ENCODE results near the gene SRRD. TPM values are rescaled to one million over a fixed set of nuclear protein-coding genes. Genes with fewer than 3 reads are reported as not detected.

SRRD gene
- total RNA-seq, 1 experiment from 2014 or later = 39.6 TPM

DNA sequence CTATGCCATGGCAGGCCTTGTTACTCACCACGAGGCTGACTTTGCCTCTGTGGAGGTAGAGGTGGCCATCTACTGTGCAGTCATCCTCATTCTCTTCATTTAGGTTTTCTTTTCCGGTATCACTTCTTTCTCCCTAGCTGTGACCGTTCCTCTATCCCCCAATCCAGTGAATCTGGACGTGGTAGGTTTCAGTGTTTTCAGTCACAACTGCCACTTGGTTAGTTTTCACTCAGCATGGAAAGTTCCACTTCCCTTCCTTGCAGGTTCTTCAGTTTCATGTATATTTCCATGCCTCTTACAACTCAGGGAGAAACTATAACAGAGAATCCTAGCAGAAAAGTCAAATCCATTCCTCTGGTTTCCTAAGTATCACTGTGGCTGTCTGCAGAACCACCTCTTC lies 2.0 kb upstream of the SRRD start:
- no peaks in the 10 kb centered on the region for H3K27me3 ChIP-seq (replicated peaks)
- DNase-seq (ENCODE audit: low read depth in 1 of 2, low spot score in 2 of 2) = no peak
- peaks cover 50% of the 10 kb centered on the region for H3K36me3 ChIP-seq
- H3K4me3 ChIP-seq = no peak overlapping the region
- no peak overlapping the region for H3K27ac ChIP-seq
- no peaks in the 10 kb centered on the region for H3K9me3 ChIP-seq (replicated peaks)
- H3K4me1 ChIP-seq (replicated peaks) = peaks cover 27% of the 10 kb centered on the region

DNA sequence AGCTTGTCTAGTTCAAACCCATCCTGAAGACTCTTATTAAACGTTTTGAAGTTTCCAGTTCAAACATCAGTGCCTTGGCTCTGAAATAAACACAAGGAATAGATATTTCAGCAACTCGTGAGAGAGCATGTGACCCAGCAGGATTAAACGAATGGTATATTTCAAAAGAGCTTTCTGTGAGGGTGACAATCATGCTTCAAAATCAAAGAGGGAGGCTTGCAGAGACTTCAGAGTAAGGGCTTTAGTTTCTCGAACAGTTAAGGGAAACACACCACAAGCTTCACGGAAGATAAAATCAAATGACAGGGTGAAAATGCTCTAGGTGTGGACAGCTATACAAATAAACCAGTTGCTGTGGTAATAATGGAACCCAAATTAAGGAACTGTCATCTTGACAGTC lies 1.5 kb upstream of the SRRD start:
- H3K27ac ChIP-seq = no peak overlapping the region
- H3K27me3 ChIP-seq (replicated peaks) = no peaks in the 10 kb centered on the region
- peaks cover 22% of the 10 kb centered on the region for H3K4me1 ChIP-seq (replicated peaks)
- H3K4me3 ChIP-seq = no peak overlapping the region
- H3K9me3 ChIP-seq (replicated peaks) = no peaks in the 10 kb centered on the region
- no peak for DNase-seq (ENCODE audit: low read depth in 1 of 2, low spot score in 2 of 2)
- H3K36me3 ChIP-seq = peaks cover 49% of the 10 kb centered on the region

DNA sequence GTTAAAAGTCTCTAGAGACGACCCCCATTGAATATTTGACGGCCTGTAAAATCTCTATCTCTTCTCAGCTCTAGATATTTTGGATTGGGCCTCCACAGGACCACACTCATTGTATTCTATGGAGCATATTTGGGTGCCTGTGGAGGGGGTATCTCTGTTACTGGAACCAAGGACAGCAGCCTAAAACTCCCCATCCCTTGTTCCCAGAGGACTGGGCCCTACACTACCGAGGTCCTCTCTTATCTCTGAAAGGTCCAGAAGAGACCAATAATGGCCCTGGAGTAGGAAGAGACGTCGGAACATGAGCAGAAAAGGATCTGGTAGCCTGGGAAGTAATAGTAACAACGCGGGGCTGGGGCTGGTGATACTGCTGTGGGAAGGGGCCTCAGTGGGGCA lies 636 bp upstream of the SRRD start:
- peak overlapping the region; percentile 89 for H3K27ac ChIP-seq
- no peaks in the 10 kb centered on the region for H3K9me3 ChIP-seq (replicated peaks)
- H3K4me1 ChIP-seq (replicated peaks) = peaks cover 14% of the 10 kb centered on the region
- H3K36me3 ChIP-seq = peaks cover 46% of the 10 kb centered on the region
- peak overlapping the region; percentile 96 for H3K4me3 ChIP-seq
- no peaks in the 10 kb centered on the region for H3K27me3 ChIP-seq (replicated peaks)
- DNase-seq (ENCODE audit: low read depth in 1 of 2, low spot score in 2 of 2) = no peak

DNA sequence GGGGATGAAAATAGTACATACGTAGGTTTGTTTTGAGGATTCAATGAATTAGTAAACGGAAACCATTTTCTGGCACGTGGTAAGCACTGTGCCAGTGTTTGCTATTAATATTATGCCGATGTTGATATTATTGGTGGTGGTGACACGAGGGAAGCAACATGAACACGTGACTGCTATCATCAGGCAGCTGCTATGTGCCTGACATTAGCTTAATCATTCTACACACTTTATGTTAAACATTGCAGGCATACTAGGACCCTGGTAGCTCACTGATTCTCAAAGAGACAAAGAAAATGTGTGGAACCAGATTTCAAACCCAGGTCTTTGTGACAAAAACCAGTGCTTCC lies 656 bp downstream of the SRRD start:
- Histone ChIP-seq H3K27ac (peak overlapping the region; percentile 89), H3K27me3 (replicated peaks) (no peaks in the 10 kb centered on the region), H3K9me3 (replicated peaks) (no peaks in the 10 kb centered on the region), H3K4me1 (replicated peaks) (peaks cover 14% of the 10 kb centered on the region), H3K36me3 (peaks cover 59% of the 10 kb centered on the region), H3K4me3 (peak overlapping the region; percentile 96)
- DNase-seq (ENCODE audit: low read depth in 1 of 2, low spot score in 2 of 2) = no peak

DNA sequence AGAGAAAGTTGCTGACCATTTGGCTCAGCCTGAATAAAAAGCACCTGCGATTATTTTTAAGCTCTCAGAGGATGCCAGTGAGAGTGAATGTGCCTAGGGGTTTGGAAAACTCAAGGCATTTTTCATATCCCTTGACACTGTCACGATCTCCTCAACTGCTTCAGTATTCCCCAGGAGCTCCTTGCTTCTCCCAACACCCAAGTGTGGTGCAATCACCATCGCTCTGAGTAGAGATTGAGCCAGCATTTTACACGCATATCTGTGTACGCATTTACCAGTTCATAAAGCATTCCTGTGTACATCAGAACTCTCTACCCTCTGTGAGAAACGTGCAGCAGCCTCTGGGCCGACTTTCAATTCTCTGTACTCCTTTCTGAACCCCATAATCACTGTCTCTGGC lies 1.3 kb downstream of the SRRD start:
- Histone ChIP-seq H3K4me1 (replicated peaks) (peaks cover 14% of the 10 kb centered on the region), H3K27me3 (replicated peaks) (no peaks in the 10 kb centered on the region), H3K36me3 (peaks cover 61% of the 10 kb centered on the region), H3K27ac (no peak overlapping the region), H3K4me3 (no peak overlapping the region), H3K9me3 (replicated peaks) (no peaks in the 10 kb centered on the region)
- DNase-seq (ENCODE audit: low read depth in 1 of 2, low spot score in 2 of 2) = no peak

DNA sequence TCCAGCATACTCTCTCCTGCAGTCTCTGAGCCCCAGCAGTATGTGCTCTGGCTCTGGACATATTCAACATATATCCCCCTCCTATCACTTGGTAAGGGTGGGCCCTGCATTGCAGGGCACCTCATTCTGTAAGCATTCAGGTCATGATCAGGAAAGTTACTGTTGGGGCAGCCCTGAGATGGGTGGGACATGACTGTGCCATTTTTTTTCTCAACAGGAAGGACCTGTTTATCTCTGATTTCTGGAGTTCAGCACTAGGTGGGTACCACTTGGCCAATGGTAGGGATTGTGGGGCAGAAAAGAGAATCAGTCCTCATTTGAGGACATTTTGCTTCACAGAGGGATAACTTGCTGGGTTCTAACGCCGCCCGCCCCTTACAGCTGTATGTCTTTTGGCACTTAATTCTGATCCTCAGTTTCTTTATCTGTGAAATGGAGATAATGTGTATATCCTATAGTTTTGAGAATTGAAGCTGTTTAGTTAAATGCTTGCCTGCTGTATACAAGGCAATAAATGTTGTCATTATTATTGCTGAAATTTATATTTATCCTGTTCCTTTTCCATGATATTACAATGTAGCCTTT lies 2.2 kb downstream of the SRRD start:
- H3K9me3 ChIP-seq (replicated peaks) = no peaks in the 10 kb centered on the region

DNA sequence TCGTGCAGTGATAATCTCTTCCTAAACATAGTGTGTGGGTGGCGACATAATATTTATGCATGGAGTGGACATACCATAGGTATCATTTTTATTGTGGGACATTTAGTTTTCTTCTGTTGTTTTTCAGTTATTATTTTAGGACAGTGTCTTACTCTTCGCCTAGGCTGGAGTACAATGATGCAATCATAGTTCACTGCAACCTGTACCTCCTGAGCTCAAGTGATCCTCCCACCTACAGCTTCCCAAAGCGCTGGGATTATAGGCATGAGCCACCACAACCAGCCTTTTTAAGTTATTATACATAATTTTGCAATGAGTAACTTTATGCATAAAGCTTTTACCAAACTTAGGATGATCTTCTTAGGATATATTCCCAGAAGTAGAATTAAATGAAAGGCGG lies 2.7 kb downstream of the SRRD start:
- H3K4me3 ChIP-seq = no peak overlapping the region
- no peaks in the 10 kb centered on the region for H3K27me3 ChIP-seq (replicated peaks)
- no peaks in the 10 kb centered on the region for H3K9me3 ChIP-seq (replicated peaks)
- peaks cover 68% of the 10 kb centered on the region for H3K36me3 ChIP-seq
- DNase-seq (ENCODE audit: low read depth in 1 of 2, low spot score in 2 of 2) = no peak
- H3K4me1 ChIP-seq (replicated peaks) = peaks cover 14% of the 10 kb centered on the region
- H3K27ac ChIP-seq = no peak overlapping the region

More for the DNA sequence above, 2.2 kb downstream of the SRRD start:
- Histone ChIP-seq H3K4me3 (no peak overlapping the region), H3K27me3 (replicated peaks) (no peaks in the 10 kb centered on the region), H3K4me1 (replicated peaks) (peaks cover 14% of the 10 kb centered on the region), H3K27ac (no peak overlapping the region), H3K36me3 (peaks cover 68% of the 10 kb centered on the region)
- DNase-seq (ENCODE audit: low read depth in 1 of 2, low spot score in 2 of 2) = no peak

DNA sequence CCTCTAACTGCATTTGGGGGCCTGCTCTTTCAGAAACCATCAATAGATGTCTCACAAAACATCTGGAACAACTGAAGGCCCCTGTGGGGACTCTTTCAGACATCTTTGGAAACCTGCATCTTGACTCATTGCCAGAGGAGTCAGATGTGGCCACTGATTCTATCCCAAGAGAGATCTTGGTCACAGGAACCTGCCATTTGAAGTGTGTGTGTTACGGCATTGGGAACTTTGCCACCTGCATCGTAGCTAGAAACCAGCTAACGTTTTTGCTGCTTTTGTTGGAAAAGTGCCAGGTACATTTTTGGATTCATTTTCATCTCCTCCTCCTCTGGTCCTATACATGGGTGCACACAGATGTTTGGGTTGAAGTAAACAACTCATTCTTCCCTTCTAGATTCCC lies 4.3 kb downstream of the SRRD start:
- no peak for DNase-seq (ENCODE audit: low read depth in 1 of 2, low spot score in 2 of 2)
- Histone ChIP-seq H3K4me3 (no peak overlapping the region), H3K4me1 (replicated peaks) (peaks cover 5% of the 10 kb centered on the region), H3K9me3 (replicated peaks) (no peaks in the 10 kb centered on the region), H3K27me3 (replicated peaks) (no peaks in the 10 kb centered on the region), H3K36me3 (peaks cover 73% of the 10 kb centered on the region), H3K27ac (no peak overlapping the region)

DNA sequence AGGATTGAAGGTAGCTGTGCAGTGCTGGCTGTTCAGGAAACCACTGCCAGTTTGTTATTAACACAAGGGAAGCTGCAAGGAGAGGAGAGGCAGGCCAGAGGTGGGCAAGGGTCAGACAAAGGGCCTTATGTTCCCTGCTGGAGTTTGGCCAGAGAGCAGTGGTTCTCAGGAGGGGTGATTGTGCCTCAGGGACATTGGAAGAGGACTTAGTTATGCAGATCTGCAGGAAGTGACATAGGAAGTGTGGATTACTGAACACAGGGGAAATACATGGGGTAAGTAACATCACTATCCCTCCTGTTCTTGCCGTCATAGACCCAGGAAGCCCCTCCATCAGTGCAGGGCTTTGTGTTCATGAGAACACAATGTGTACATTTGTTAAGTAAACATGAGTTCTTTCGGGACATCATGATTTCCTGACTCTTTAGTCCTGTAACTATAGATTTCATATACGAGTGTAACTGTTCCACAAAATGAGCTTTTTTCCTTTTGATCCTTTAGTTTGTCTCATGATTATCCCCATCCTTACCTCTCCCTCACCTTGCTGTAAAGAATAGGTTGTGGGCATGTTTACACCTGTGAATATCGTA lies 5.9 kb downstream of the SRRD start:
- Histone ChIP-seq H3K27me3 (replicated peaks) (no peaks in the 10 kb centered on the region), H3K27ac (no peak overlapping the region), H3K4me3 (no peak overlapping the region), H3K36me3 (peaks cover 76% of the 10 kb centered on the region), H3K4me1 (replicated peaks) (peaks cover 13% of the 10 kb centered on the region), H3K9me3 (replicated peaks) (no peaks in the 10 kb centered on the region)
- no peak for DNase-seq (ENCODE audit: low read depth in 1 of 2, low spot score in 2 of 2)

DNA sequence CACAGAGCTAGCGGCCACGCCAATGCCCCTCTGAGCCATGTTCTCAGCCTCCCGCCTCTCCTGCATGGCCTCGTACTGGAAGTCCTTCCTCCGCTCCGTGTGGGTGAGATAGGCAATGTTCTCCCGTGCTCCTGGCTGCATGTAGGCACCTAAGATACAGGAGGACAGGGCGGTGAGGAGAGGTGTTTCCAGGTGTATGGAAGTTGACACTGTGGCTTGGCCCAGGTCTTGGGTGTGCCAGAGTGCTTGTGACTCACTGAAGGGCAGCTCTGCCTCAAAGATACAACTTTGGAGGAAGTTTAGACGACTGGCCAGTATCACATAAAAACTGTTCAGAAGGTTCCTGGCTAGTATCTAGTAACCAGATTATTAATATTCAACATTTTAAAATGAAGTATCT lies 8.5 kb downstream of the SRRD start:
- Histone ChIP-seq H3K4me3 (no peak overlapping the region), H3K27me3 (replicated peaks) (no peaks in the 10 kb centered on the region), H3K27ac (no peak overlapping the region)

DNA sequence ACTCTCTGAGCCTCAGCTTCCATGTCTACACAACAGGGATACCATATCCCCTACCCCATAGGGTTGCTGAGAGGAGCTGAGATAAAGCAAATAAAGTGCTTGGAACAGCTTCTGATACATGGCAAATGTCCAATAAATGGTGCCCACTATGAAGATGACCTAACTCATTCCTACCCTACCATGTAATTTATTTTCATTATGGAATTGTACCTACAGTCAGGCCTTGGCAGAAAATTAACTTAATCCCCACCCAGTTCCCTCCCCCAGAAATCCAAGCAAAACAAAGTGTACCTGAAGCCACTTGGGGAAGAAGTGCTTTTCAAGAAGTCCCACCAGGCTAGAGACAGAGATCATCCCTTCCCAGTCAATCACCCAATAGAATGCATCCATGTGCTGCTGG lies 10.8 kb downstream of the SRRD start:
- Histone ChIP-seq H3K9me3 (replicated peaks) (no peaks in the 10 kb centered on the region), H3K27ac (no peak overlapping the region), H3K27me3 (replicated peaks) (no peaks in the 10 kb centered on the region), H3K4me3 (no peak overlapping the region), H3K36me3 (peaks cover 98% of the 10 kb centered on the region), H3K4me1 (replicated peaks) (peaks cover 14% of the 10 kb centered on the region)
- DNase-seq (ENCODE audit: low read depth in 1 of 2, low spot score in 2 of 2) = no peak

More for the DNA sequence above, 8.5 kb downstream of the SRRD start:
- Histone ChIP-seq H3K9me3 (replicated peaks) (no peaks in the 10 kb centered on the region), H3K4me1 (replicated peaks) (peaks cover 12% of the 10 kb centered on the region), H3K36me3 (peaks cover 95% of the 10 kb centered on the region)
- DNase-seq (ENCODE audit: low read depth in 1 of 2, low spot score in 2 of 2) = no peak

DNA sequence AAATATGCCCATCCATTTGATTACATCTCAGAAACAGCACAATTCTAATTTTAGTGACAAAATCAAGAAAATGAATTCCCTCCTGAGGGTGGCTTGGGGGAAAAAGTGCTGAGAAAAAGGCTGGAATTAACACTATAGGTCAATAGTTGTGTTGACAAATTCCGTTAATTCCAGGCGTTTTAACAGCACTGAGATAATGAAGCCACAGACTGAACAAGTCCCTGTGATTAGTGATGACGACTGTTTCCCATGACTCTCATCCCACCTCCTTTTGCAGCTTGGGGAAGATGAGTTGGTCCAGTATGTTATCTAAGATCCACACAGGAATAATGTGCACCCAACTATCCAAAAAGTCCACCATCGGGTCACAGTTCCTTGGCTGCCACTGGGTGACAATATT lies 12.8 kb downstream of the SRRD start:
- Histone ChIP-seq H3K27ac (no peak overlapping the region), H3K27me3 (replicated peaks) (no peaks in the 10 kb centered on the region), H3K9me3 (replicated peaks) (no peaks in the 10 kb centered on the region), H3K4me1 (replicated peaks) (peaks cover 32% of the 10 kb centered on the region), H3K36me3 (peaks cover 89% of the 10 kb centered on the region), H3K4me3 (no peak overlapping the region)
- DNase-seq (ENCODE audit: low read depth in 1 of 2, low spot score in 2 of 2) = no peak

DNA sequence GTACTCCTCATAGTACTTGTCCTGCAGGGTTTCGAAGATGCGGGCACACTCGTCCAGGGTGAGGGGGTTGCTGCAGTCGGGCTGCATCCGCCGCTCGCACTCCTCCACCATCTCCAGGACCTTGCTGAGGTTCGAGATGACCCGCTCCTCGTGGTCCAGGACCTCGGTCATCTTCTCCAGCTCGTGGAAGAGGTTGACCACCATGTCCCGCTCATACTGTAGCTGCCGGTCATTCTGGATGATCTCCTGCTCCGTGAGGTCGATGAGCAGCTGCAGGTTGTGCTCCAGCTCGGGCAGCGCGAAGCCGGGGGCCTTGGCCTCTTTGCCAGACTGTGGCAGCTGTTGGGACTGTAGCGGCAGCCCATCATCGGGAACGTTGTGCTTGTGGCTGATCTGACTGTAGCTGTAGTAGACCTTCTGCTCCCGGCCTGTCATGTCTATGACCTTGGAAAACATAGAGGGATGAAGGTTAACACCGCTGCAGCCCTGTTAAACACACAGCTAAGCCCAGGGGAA lies 15.6 kb downstream of the SRRD start:
- Histone ChIP-seq H3K4me3 (no peak overlapping the region), H3K9me3 (replicated peaks) (no peaks in the 10 kb centered on the region), H3K36me3 (peaks cover 89% of the 10 kb centered on the region), H3K27me3 (replicated peaks) (no peaks in the 10 kb centered on the region), H3K4me1 (replicated peaks) (peaks cover 29% of the 10 kb centered on the region), H3K27ac (peak overlapping the region; percentile 88; the same call in 1 of the 2 replicates)
- DNase-seq (ENCODE audit: low read depth in 1 of 2, low spot score in 2 of 2) = no peak

DNA sequence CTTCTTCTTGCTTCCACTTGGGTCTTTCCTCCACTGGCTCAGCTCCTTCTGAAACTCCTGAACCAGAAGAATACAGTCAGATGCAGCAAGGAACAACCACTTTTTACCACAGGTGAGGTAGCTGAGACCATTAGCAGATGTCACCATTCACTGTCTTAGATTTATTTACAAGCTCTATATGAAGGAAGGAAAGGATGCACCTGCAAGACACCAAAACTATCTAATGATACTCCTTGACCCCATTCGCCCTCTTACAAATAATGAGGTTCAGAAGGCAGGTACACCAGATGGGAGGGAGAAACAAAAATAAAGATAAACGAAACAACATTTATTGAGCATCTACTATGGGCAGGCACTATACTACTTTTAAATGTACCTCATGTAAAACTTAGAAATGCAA lies 18.3 kb downstream of the SRRD start:
- Histone ChIP-seq H3K36me3 (peaks cover 89% of the 10 kb centered on the region), H3K4me3 (no peak overlapping the region), H3K9me3 (replicated peaks) (no peaks in the 10 kb centered on the region), H3K27me3 (replicated peaks) (no peaks in the 10 kb centered on the region), H3K4me1 (replicated peaks) (peaks cover 29% of the 10 kb centered on the region), H3K27ac (no peak overlapping the region)
- no peak for DNase-seq (ENCODE audit: low read depth in 1 of 2, low spot score in 2 of 2)
